EL (cell line): Measurements from ENCODE around the gene SCYL1.

ENCODE experiments used
- DNase-seq: peaks from one replicate; pipeline ENCODE4 v3.0.0-alpha.2; 2016

Gene SCYL1

GRCh38 chr11:65537620-65538231 lies 12.8 kb downstream of the SCYL1 start:
- no peak for DNase-seq

GRCh38 chr11:65538232-65538914 lies 13.5 kb downstream of the SCYL1 start:
- DNase-seq: no peak

- DNase-seq: no peak
Observed at GRCh38 chr11:65538915-65539743, 14.2 kb downstream of the SCYL1 start.

GRCh38 chr11:65539744-65540289 lies 14.9 kb downstream of the SCYL1 start:
- DNase-seq: no peak

GRCh38 chr11:65540290-65541092 lies 15.6 kb downstream of the SCYL1 start:
- DNase-seq: peak; percentile 87

- no peak for DNase-seq
Observed at GRCh38 chr11:65541093-65541982, 16.5 kb downstream of the SCYL1 start.

- no peak for DNase-seq
Observed at GRCh38 chr11:65542738-65543390, 18.0 kb downstream of the SCYL1 start.

- no peak for DNase-seq
Observed at GRCh38 chr11:65545853-65546216, 21.0 kb downstream of the SCYL1 start.

GRCh38 chr11:65546217-65546958 lies 21.5 kb downstream of the SCYL1 start:
- no peak for DNase-seq

- DNase-seq: no peak
Observed at GRCh38 chr11:65547446-65548125, 22.7 kb downstream of the SCYL1 start.

GRCh38 chr11:65548395-65548794 lies 23.5 kb downstream of the SCYL1 start:
- DNase-seq: no peak

- DNase-seq: no peak
Observed at GRCh38 chr11:65549096-65549495, 24.2 kb downstream of the SCYL1 start.

- no peak for DNase-seq
Observed at GRCh38 chr11:65551572-65552387, 26.9 kb downstream of the SCYL1 start.

- no peak for DNase-seq
Observed at GRCh38 chr11:65552388-65552951, 27.6 kb downstream of the SCYL1 start.

GRCh38 chr11:65553301-65554001 lies 28.6 kb downstream of the SCYL1 start:
- DNase-seq: no peak

- no peak for DNase-seq
Observed at GRCh38 chr11:65554057-65554818, 29.4 kb downstream of the SCYL1 start.

GRCh38 chr11:65554842-65555430 lies 30.1 kb downstream of the SCYL1 start:
- no peak for DNase-seq
